ENCODE data around the gene AQP11. TPM values are rescaled to one million over a fixed set of nuclear protein-coding genes. Genes with fewer than 3 reads are reported as not detected.

Gene AQP11
- total RNA-seq, 1 donor from 2014 or later = 0.53 TPM

- TF ChIP-seq CTCF (IDR thresholded peaks at IDR 0.05; ENCODE audit: insufficient read depth, low read length, severe bottlenecking) = no peak
- Histone ChIP-seq H3K4me3 (ENCODE audit: low read depth, low read length) (no peak overlapping the region), H3K36me3 (ENCODE audit: control insufficient read depth, insufficient read depth, low read length) (no peaks in the 10 kb centered on the region), H3K27me3 (ENCODE audit: control insufficient read depth, insufficient read depth, low read length) (no peaks in the 10 kb centered on the region)
- FAIRE-seq (no peak), DNase-seq (ENCODE audit: low read depth) (peak; percentile 95)
Measured at GRCh38 chr11:77602381-77603088, 12.8 kb downstream of the AQP11 start.

DNA sequence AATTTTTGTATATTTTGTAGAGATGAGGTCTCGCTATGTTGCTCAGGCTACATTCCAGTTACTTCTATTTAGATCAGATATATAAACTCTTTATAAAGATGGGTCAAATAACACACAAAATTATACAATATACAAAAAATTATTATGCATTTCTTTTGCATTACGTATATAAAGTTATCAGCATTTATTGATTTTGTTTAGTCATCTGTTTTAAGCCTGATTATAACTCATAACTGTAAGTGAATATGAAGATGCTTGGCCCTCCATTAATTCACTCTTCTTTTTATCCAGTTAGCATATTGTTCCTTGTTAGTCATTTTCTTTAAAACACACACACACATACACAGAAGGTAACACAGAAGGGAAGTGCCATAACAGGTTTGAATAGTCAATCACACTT lies 14.5 kb downstream of the AQP11 start:
- TF ChIP-seq CTCF (IDR thresholded peaks at IDR 0.05; ENCODE audit: insufficient read depth, low read length, severe bottlenecking) = no peak
- DNase-seq (ENCODE audit: low read depth) (no peak), FAIRE-seq (no peak)

GRCh38 chr11:77609234-77609633 lies 19.5 kb downstream of the AQP11 start:
- FAIRE-seq (no peak), DNase-seq (ENCODE audit: low read depth) (no peak)
- peaks cover 5% of the 10 kb centered on the region for H3K36me3 ChIP-seq (ENCODE audit: control insufficient read depth, insufficient read depth, low read length)
- no peak overlapping the region for H3K4me3 ChIP-seq (ENCODE audit: low read depth, low read length)
- TF ChIP-seq CTCF (IDR thresholded peaks at IDR 0.05; ENCODE audit: insufficient read depth, low read length, severe bottlenecking) = no peak
- no peaks in the 10 kb centered on the region for H3K27me3 ChIP-seq (ENCODE audit: control insufficient read depth, insufficient read depth, low read length)

More for the DNA sequence above, 14.5 kb downstream of the AQP11 start:
- no peak overlapping the region for H3K4me3 ChIP-seq (ENCODE audit: low read depth, low read length)
- H3K36me3 ChIP-seq (ENCODE audit: control insufficient read depth, insufficient read depth, low read length) = peaks cover 1% of the 10 kb centered on the region
- H3K27me3 ChIP-seq (ENCODE audit: control insufficient read depth, insufficient read depth, low read length) = no peaks in the 10 kb centered on the region

DNA sequence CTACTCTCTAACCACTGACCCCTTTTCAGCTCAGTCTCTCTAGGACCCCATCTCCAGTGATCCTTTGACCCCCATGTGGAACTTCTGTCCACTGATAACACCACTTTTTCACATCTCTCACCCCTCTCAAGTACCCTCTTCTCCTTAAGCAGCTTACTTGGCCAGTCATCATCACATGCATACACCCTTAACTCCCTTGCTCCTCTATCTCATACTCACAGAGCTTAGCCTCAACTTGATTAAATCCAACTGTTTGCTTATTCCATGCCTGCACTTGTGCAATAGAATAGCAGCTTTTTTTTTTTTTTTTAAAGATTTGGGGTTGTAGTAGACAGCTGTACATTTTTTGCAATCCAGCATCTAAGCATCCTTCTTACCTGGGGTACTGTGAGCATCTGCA lies 22.2 kb downstream of the AQP11 start:
- FAIRE-seq = no peak
- peaks cover 5% of the 10 kb centered on the region for H3K36me3 ChIP-seq (ENCODE audit: control insufficient read depth, insufficient read depth, low read length)
- no peak for TF ChIP-seq CTCF (IDR thresholded peaks at IDR 0.05; ENCODE audit: insufficient read depth, low read length, severe bottlenecking)
- no peaks in the 10 kb centered on the region for H3K27me3 ChIP-seq (ENCODE audit: control insufficient read depth, insufficient read depth, low read length)
- DNase-seq (ENCODE audit: low read depth) = no peak
- H3K4me3 ChIP-seq (ENCODE audit: low read depth, low read length) = no peak overlapping the region

GRCh38 chr11:77617892-77618291 lies 28.1 kb downstream of the AQP11 start:
- Histone ChIP-seq H3K4me3 (ENCODE audit: low read depth, low read length) (no peak overlapping the region), H3K36me3 (ENCODE audit: control insufficient read depth, insufficient read depth, low read length) (peaks cover 6% of the 10 kb centered on the region), H3K27me3 (ENCODE audit: control insufficient read depth, insufficient read depth, low read length) (no peaks in the 10 kb centered on the region)
- DNase-seq (ENCODE audit: low read depth) (no peak), FAIRE-seq (no peak)
- TF ChIP-seq CTCF (IDR thresholded peaks at IDR 0.05; ENCODE audit: insufficient read depth, low read length, severe bottlenecking) = no peak

All from bronchial epithelial cell (primary cell).